ENCODE data around the gene PAX2. TPM values are rescaled to one million over a fixed set of nuclear protein-coding genes. Genes with fewer than 3 reads are reported as not detected.

The PAX2 gene
- polyA plus RNA-seq, 2 donors: not detected

DNA sequence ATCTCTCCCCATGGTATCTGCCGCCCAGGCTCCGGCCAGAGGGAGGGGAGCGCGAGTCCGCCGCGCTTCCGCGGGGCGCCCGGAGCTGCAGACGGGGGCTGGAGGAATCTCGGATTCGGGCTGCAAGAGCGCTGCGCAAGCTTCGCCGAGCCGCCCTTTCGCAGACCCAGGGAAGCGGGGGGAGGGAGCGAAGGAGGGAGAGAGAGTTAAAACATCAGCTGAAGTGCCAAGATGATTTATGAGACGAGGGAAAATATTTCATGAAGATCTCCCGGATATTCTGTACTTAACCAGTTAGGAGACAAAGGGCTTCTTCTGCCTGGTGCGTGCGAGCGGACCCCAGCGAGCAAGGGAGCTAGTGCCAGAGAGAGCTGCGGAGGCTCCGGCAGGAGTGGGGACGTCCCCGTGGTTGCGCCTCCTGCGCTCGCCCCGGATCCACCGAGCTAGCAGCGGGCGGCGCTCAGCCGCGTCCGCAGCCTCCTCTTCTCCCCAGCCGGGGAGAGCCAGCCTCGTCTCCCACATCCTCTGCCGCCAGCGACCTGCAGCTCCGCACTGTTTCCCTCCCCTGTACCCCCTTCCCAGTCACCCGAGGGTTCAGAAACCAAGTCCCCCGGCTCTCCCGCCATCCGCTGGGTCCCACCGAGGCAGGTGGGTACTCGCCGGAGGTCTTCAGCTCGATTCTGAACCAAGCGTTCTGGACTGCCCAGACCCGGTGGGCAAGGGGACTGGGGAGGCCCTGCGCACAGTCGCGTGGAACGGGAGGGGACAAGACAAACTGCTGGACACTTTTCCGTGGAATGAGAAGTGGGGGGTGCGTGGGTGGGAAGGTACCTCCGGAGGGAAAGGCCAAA is 1.0 kb upstream of the PAX2 start:
- H3K4me3 ChIP-seq (ENCODE audit: low read depth in 1 of 2, low read length in 2 of 2): no peak overlapping the region
- no peaks in the 10 kb centered on the region for H3K36me3 ChIP-seq (ENCODE audit: control insufficient read depth in 2 of 2, insufficient read depth in 2 of 2, low read length in 1 of 2)

GRCh38 chr10:100745882-100746783 is 751 bp downstream of the PAX2 start:
- Histone ChIP-seq H3K4me3 (ENCODE audit: low read depth in 1 of 2, low read length in 2 of 2) (peak overlapping the region in 1 of 2 donors; percentile 20), H3K4me1 (ENCODE audit: control insufficient read depth in 2 of 2, insufficient read depth in 2 of 2, low read length in 1 of 2) (peaks cover 12 to 23% of the 10 kb centered on the region in 2 donors), H3K27ac (ENCODE audit: low read depth in 2 of 2, low read length in 1 of 2) (no peak overlapping the region)

More for the DNA sequence above, 1.0 kb upstream of the PAX2 start:
- peaks cover 6 to 75% of the 10 kb centered on the region in 2 donors for H3K27me3 ChIP-seq (ENCODE audit: control insufficient read depth in 1 of 2, insufficient read depth in 2 of 2, low read length in 2 of 2)
- H3K4me1 ChIP-seq (ENCODE audit: control insufficient read depth in 2 of 2, insufficient read depth in 2 of 2, low read length in 1 of 2): peaks cover 12 to 23% of the 10 kb centered on the region in 2 donors
- 2 to 3% methylated on average over 64 to 65 of the region's 65 CpGs for WGBS, 2 donors
- H3K9me3 ChIP-seq (ENCODE audit: control insufficient read depth in 2 of 2, insufficient read depth in 1 of 2, low read depth in 1 of 2, low read length in 1 of 2): no peaks in the 10 kb centered on the region
- no peak overlapping the region for H3K27ac ChIP-seq (ENCODE audit: low read depth in 2 of 2, low read length in 1 of 2)

GRCh38 chr10:100746784-100747455 is 1.5 kb downstream of the PAX2 start:
- H3K9me3 ChIP-seq (ENCODE audit: control insufficient read depth in 2 of 2, insufficient read depth in 1 of 2, low read depth in 1 of 2, low read length in 1 of 2): no peaks in the 10 kb centered on the region

More at GRCh38 chr10:100745882-100746783, 751 bp downstream of the PAX2 start:
- 3 to 4% methylated on average over 48 to 54 of the region's 54 CpGs for WGBS, 2 donors
- Histone ChIP-seq H3K36me3 (ENCODE audit: control insufficient read depth in 2 of 2, insufficient read depth in 2 of 2, low read length in 1 of 2) (no peaks in the 10 kb centered on the region), H3K27me3 (ENCODE audit: control insufficient read depth in 1 of 2, insufficient read depth in 2 of 2, low read length in 2 of 2) (peaks cover 6 to 73% of the 10 kb centered on the region in 2 donors), H3K9me3 (ENCODE audit: control insufficient read depth in 2 of 2, insufficient read depth in 1 of 2, low read depth in 1 of 2, low read length in 1 of 2) (no peaks in the 10 kb centered on the region)

GRCh38 chr10:100747456-100748230 is 2.3 kb downstream of the PAX2 start:
- Histone ChIP-seq H3K9me3 (ENCODE audit: control insufficient read depth in 2 of 2, insufficient read depth in 1 of 2, low read depth in 1 of 2, low read length in 1 of 2) (no peaks in the 10 kb centered on the region), H3K27me3 (ENCODE audit: control insufficient read depth in 1 of 2, insufficient read depth in 2 of 2, low read length in 2 of 2) (peaks cover 6 to 65% of the 10 kb centered on the region in 2 donors), H3K4me1 (ENCODE audit: control insufficient read depth in 2 of 2, insufficient read depth in 2 of 2, low read length in 1 of 2) (peaks cover 10 to 21% of the 10 kb centered on the region in 2 donors), H3K4me3 (ENCODE audit: low read depth in 1 of 2, low read length in 2 of 2) (no peak overlapping the region), H3K27ac (ENCODE audit: low read depth in 2 of 2, low read length in 1 of 2) (no peak overlapping the region), H3K36me3 (ENCODE audit: control insufficient read depth in 2 of 2, insufficient read depth in 2 of 2, low read length in 1 of 2) (no peaks in the 10 kb centered on the region)
- WGBS, 2 donors: 4 to 5% methylated on average over 57 of the region's 57 CpGs

More at GRCh38 chr10:100746784-100747455, 1.5 kb downstream of the PAX2 start:
- Histone ChIP-seq H3K4me1 (ENCODE audit: control insufficient read depth in 2 of 2, insufficient read depth in 2 of 2, low read length in 1 of 2) (peaks cover 12 to 22% of the 10 kb centered on the region in 2 donors), H3K4me3 (ENCODE audit: low read depth in 1 of 2, low read length in 2 of 2) (no peak overlapping the region), H3K27me3 (ENCODE audit: control insufficient read depth in 1 of 2, insufficient read depth in 2 of 2, low read length in 2 of 2) (peaks cover 6 to 68% of the 10 kb centered on the region in 2 donors), H3K36me3 (ENCODE audit: control insufficient read depth in 2 of 2, insufficient read depth in 2 of 2, low read length in 1 of 2) (no peaks in the 10 kb centered on the region), H3K27ac (ENCODE audit: low read depth in 2 of 2, low read length in 1 of 2) (no peak overlapping the region)
- 11 to 24% methylated on average over 9 of the region's 9 CpGs for WGBS, 2 donors

DNA sequence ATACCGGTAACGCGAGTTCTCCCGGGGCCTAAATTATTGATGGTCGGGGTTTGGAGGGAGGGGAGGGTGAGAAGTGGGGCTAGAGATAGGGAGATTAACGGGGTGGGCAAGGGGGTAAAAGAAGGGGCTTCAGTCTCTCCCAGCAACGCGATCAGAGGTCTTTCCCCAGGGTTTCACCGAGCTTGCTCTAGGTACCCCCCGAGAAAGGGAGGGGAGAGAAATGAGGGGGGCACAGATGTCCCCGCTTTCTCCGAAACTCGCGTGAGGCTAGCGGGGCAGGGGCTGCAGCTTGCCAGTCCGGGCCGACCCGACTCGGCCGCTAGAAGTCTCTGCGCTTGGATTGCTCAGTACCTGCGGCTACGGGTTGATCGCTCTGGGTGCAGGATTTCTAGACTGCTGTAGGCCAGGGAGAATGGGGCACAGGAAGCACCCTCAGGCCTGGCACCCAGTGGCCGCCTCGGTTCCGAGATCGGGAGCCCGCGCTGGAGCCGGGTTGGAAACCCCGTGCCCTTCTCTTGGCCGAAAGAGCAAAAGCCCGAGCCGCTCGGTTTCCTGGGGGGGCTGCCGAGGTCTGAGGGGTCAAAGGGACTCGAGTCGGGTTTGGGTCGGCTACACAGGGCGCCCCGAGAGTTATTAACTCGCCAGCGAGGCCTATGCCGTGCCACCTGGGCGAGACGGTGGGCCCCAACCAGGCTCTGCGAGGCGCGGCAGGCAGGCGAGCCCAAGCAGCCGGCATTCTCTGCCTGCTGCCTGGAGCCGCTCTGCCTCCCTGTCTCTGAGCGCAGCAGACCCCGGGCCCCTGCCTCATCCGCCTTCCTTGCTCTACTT is 3.1 kb downstream of the PAX2 start:
- H3K4me3 ChIP-seq (ENCODE audit: low read depth in 1 of 2, low read length in 2 of 2): no peak overlapping the region
- H3K27me3 ChIP-seq (ENCODE audit: control insufficient read depth in 1 of 2, insufficient read depth in 2 of 2, low read length in 2 of 2): peaks cover 6 to 64% of the 10 kb centered on the region in 2 donors
- no peak overlapping the region for H3K27ac ChIP-seq (ENCODE audit: low read depth in 2 of 2, low read length in 1 of 2)
- WGBS, 2 donors: 2 to 4% methylated on average over 55 to 56 of the region's 56 CpGs
- no peaks in the 10 kb centered on the region for H3K36me3 ChIP-seq (ENCODE audit: control insufficient read depth in 2 of 2, insufficient read depth in 2 of 2, low read length in 1 of 2)
- H3K9me3 ChIP-seq (ENCODE audit: control insufficient read depth in 2 of 2, insufficient read depth in 1 of 2, low read depth in 1 of 2, low read length in 1 of 2): no peaks in the 10 kb centered on the region
- H3K4me1 ChIP-seq (ENCODE audit: control insufficient read depth in 2 of 2, insufficient read depth in 2 of 2, low read length in 1 of 2): peaks cover 10 to 21% of the 10 kb centered on the region in 2 donors

DNA sequence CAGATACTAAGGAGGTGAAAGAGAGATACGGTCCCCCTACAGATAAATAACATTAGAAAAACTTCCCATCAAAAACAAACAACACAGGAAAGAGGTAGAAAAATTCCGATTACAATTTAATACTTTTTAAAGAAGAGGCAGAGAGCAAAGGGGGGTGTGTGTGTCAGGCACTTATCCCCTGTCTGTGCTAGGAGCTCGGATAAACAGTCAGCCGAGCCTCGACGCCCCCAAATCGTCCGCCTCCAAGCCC is 3.6 kb downstream of the PAX2 start:
- peaks cover 10 to 20% of the 10 kb centered on the region in 2 donors for H3K4me1 ChIP-seq (ENCODE audit: control insufficient read depth in 2 of 2, insufficient read depth in 2 of 2, low read length in 1 of 2)
- no peaks in the 10 kb centered on the region for H3K36me3 ChIP-seq (ENCODE audit: control insufficient read depth in 2 of 2, insufficient read depth in 2 of 2, low read length in 1 of 2)
- no peak overlapping the region for H3K27ac ChIP-seq (ENCODE audit: low read depth in 2 of 2, low read length in 1 of 2)
- WGBS, 2 donors: 2 to 6% methylated on average over 8 of the region's 8 CpGs
- no peaks in the 10 kb centered on the region for H3K9me3 ChIP-seq (ENCODE audit: control insufficient read depth in 2 of 2, insufficient read depth in 1 of 2, low read depth in 1 of 2, low read length in 1 of 2)
- peaks cover 5 to 60% of the 10 kb centered on the region in 2 donors for H3K27me3 ChIP-seq (ENCODE audit: control insufficient read depth in 1 of 2, insufficient read depth in 2 of 2, low read length in 2 of 2)
- no peak overlapping the region for H3K4me3 ChIP-seq (ENCODE audit: low read depth in 1 of 2, low read length in 2 of 2)

- Histone ChIP-seq H3K27ac (ENCODE audit: low read depth in 2 of 2, low read length in 1 of 2) (no peak overlapping the region), H3K27me3 (ENCODE audit: control insufficient read depth in 1 of 2, insufficient read depth in 2 of 2, low read length in 2 of 2) (peaks cover 3 to 55% of the 10 kb centered on the region in 2 donors), H3K4me1 (ENCODE audit: control insufficient read depth in 2 of 2, insufficient read depth in 2 of 2, low read length in 1 of 2) (peaks cover 10 to 15% of the 10 kb centered on the region in 2 donors), H3K9me3 (ENCODE audit: control insufficient read depth in 2 of 2, insufficient read depth in 1 of 2, low read depth in 1 of 2, low read length in 1 of 2) (no peaks in the 10 kb centered on the region), H3K36me3 (ENCODE audit: control insufficient read depth in 2 of 2, insufficient read depth in 2 of 2, low read length in 1 of 2) (no peaks in the 10 kb centered on the region), H3K4me3 (ENCODE audit: low read depth in 1 of 2, low read length in 2 of 2) (no peak overlapping the region)
- WGBS, 2 donors: 7 to 8% methylated on average over 50 of the region's 50 CpGs
These were observed 4.2 kb downstream of the PAX2 start for GRCh38 chr10:100749309-100750217.
